ENCODE results near the gene SLC26A1. TPM values are rescaled to one million over a fixed set of nuclear protein-coding genes. Genes with fewer than 3 reads are reported as not detected.

SLC26A1 gene
- total RNA-seq, 1 experiment from 2014 or later, result 0.22 TPM

GRCh38 chr4:991451-992296 lies 1.5 kb downstream of the SLC26A1 start (continued):
- TF ChIP-seq CTCF (IDR thresholded peaks at IDR 0.05 in 2 of 3, conservative IDR thresholded peaks at IDR 0.05 in 1 of 3; ENCODE audit: borderline replicate concordance in 1 of 3, insufficient read depth in 1 of 3, low read depth in 2 of 3, low read length in 2 of 3) (no peak), EZH2 (IDR thresholded peaks at IDR 0.05) (no peak), CBX3 (IDR thresholded peaks at IDR 0.05; ENCODE audit: low read depth) (no peak)

- no peaks in the 10 kb centered on the region for H3K36me3 ChIP-seq (ENCODE audit: control insufficient read depth in 1 of 2, insufficient read depth in 2 of 2, low read length in 2 of 2)
- H3K4me1 ChIP-seq (ENCODE audit: control insufficient read depth in 1 of 2, insufficient read depth in 2 of 2, low read length in 2 of 2), result peaks cover 17 to 41% of the 10 kb centered on the region in 2 experiments
- TF ChIP-seq EZH2phosphoT487 (IDR thresholded peaks at IDR 0.05; ENCODE audit: borderline replicate concordance), result no peak
- TF ChIP-seq EZH2 (IDR thresholded peaks at IDR 0.05), result no peak
- TF ChIP-seq JUND (IDR thresholded peaks at IDR 0.05), result no peak
- no peak for TF ChIP-seq ZBTB33 (IDR thresholded peaks at IDR 0.05; ENCODE audit: extremely low read depth, insufficient replicate concordance, low read length)
- no peak for TF ChIP-seq SP1 (IDR thresholded peaks at IDR 0.05; ENCODE audit: low read depth)
- no peak for TF ChIP-seq ZNF274 (IDR thresholded peaks at IDR 0.05; ENCODE audit: low read depth, low read length)
- TF ChIP-seq CBX3 (IDR thresholded peaks at IDR 0.05; ENCODE audit: low read depth), result no peak
- no peak for TF ChIP-seq CEBPB (IDR thresholded peaks at IDR 0.05; ENCODE audit: low read depth)
- TF ChIP-seq REST (IDR thresholded peaks at IDR 0.05; ENCODE audit: low read depth), result no peak
- no peak for TF ChIP-seq RAD21 (IDR thresholded peaks at IDR 0.05; ENCODE audit: low read depth)
- no peak for TF ChIP-seq EGR1 (IDR thresholded peaks at IDR 0.05; ENCODE audit: low read depth)
- TF ChIP-seq YY1 (IDR thresholded peaks at IDR 0.05; ENCODE audit: extremely low read depth, insufficient replicate concordance, low read depth, low read length), result no peak
- CTCF ChIA-PET, result no interaction called here
- no peak overlapping the region for H2AFZ ChIP-seq (ENCODE audit: low read depth, low read length, poor library complexity, severe bottlenecking)
- intact Hi-C loops (cut with micrococcal nuclease), result no loop called here
- no peaks in the 10 kb centered on the region for H3K27me3 ChIP-seq (ENCODE audit: insufficient read depth, low read length)
- DNase-seq (ENCODE audit: low read depth, low spot score) (no peak), ATAC-seq (no peak)
- no TSS peak for BruUV-seq (replicated peaks)
- H3K9me3 ChIP-seq (ENCODE audit: control insufficient read depth in 1 of 2, insufficient read depth in 1 of 2, low read depth in 1 of 2, low read length in 2 of 2), result no peaks in the 10 kb centered on the region
- H3K4me3 ChIP-seq (replicated peaks in 1 of 2; ENCODE audit: low read depth in 1 of 2, low read length in 2 of 2), result no peak overlapping the region
- no peaks in the 10 kb centered on the region for H3K79me2 ChIP-seq (ENCODE audit: insufficient read depth, low read length)
- H3K27ac ChIP-seq (ENCODE audit: low read depth, low read length), result no peak overlapping the region
- H3K4me2 ChIP-seq (ENCODE audit: low read length), result no peak overlapping the region
- POLR2A ChIA-PET, result no interaction called here
- H4K20me1 ChIP-seq (ENCODE audit: insufficient read depth), result no peaks in the 10 kb centered on the region
- RAD21 ChIA-PET (ENCODE audit: low non-redundant PET in 1 of 2, low total read pairs in 2 of 2, uncharacterized antibody in 2 of 2, unreplicated experiment in 2 of 2), result no interaction called here
- no peaks in the 10 kb centered on the region for H3K9me2 ChIP-seq (ENCODE audit: insufficient read depth)
- no peak overlapping the region for H3K9ac ChIP-seq (ENCODE audit: low read length)
Observed at GRCh38 chr4:990746-991367, 2.3 kb downstream of the SLC26A1 start.
